Right lobe of liver (tissue), 4 donors: ENCODE data around the gene MIDN.

Experiments
- POLR2A ChIP-seq: fragments of 450-650 bp; IDR thresholded peaks from one replicate; pipeline ENCODE4 v1.6.1; 2017; ENCODE audit warnings: antibody characterized with exemption, mild to moderate bottlenecking
- TF ChIP-seq, protein P1 (sequence below), 4 donors: fragments of 200-600 bp in 3 of 4; fragments of 450-650 bp in 1 of 4; IDR thresholded peaks; one replicate each; pipeline versions ENCODE4 v1.5.1 to v1.8.0; 2016 to 2022; ENCODE audit warnings: antibody characterized with exemption in 4 of 4, mild to moderate bottlenecking in 2 of 4
- donor health status: DM: no; HTN: no; CAD: no.
- donor health status: DM: no; HTN: no; CAD: no.
- donor health status: DM: no; HTN: yes; CAD: no.

DNA sequence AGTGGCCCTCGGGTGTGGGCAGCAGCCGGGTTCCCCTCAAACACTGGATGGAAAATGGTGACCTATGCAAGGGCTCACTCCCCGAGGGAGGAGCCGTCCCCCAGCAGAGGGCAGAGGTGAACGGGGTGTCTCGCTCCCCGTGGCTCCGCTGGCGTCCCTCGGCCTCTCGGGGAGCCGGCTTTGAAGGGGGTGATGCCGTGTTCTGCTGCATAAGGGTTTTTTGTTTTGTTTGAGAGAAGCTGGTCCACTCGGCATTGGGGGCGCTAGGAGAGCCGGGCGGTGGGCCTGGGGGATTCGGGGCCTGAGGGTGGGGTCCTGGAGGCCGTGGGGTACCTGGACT, 41.3 kb downstream of the MIDN start:
- TF ChIP-seq, protein P1, sequence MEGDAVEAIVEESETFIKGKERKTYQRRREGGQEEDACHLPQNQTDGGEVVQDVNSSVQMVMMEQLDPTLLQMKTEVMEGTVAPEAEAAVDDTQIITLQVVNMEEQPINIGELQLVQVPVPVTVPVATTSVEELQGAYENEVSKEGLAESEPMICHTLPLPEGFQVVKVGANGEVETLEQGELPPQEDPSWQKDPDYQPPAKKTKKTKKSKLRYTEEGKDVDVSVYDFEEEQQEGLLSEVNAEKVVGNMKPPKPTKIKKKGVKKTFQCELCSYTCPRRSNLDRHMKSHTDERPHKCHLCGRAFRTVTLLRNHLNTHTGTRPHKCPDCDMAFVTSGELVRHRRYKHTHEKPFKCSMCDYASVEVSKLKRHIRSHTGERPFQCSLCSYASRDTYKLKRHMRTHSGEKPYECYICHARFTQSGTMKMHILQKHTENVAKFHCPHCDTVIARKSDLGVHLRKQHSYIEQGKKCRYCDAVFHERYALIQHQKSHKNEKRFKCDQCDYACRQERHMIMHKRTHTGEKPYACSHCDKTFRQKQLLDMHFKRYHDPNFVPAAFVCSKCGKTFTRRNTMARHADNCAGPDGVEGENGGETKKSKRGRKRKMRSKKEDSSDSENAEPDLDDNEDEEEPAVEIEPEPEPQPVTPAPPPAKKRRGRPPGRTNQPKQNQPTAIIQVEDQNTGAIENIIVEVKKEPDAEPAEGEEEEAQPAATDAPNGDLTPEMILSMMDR (IDR thresholded peaks at IDR 0.05), result no peak
- TF ChIP-seq POLR2A, result no peak
